ENCODE measurements around the gene TLCD5.

The TLCD5 gene

DNA sequence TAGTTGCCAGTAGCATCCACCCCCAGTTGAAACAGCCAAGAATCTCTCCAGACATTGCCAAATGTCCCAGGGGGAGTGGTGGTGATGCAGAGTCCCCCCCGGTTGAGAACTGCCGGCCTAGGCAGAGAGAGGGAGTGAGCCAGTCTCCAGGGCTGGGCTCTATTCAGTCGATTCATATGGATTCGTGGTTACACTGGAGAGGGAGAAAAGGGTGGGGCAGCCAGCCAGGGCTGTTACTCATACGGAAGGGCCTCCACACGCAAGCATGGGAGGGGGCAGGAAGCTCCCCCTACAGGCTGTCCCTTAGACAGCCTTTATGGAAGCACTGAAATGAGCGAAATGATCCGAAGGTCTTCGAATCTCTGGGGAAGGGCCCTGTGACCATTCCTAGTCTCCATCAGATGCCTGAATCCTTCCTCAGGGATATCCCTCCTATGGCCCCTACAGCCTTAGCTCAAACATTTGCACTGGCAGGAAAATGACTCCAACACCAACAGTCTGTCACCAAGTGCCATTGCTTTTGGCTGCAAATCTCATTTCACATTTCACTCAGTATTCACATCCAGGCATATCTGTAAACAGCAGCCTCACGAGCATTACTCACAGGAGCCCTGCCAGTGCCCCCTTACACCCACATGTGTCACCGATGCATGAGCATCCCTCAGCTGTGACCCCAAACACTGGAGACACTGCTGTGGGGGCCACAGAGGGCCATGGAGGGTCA lies 18.4 kb upstream of the TLCD5 start:
- DNase-seq (ENCODE audit: low read depth): peak; percentile 66
- H3K4me3 ChIP-seq (ENCODE audit: low read depth, low read length): no peak overlapping the region

DNA sequence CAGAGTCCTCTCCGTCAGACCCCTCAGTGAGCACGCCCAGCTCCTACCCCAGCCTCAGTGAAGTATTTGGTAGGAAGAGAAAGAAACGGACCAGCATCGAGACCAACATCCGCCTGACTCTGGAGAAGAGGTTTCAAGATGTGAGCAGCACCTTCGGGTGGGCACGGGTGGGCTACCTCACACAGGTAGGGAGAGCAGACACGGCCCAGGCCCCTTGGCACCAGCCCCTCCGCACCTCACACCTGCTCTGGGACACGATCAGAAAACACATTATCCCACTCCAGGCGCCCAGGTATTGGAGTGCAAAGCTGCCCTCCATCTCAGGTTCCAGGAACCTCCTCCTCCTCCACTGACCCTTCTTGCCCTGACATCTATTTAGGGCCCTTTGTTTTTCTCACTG lies 17.6 kb upstream of the TLCD5 start:
- H3K4me3 ChIP-seq (ENCODE audit: low read depth, low read length): no peak overlapping the region
- no peak for DNase-seq (ENCODE audit: low read depth)

DNA sequence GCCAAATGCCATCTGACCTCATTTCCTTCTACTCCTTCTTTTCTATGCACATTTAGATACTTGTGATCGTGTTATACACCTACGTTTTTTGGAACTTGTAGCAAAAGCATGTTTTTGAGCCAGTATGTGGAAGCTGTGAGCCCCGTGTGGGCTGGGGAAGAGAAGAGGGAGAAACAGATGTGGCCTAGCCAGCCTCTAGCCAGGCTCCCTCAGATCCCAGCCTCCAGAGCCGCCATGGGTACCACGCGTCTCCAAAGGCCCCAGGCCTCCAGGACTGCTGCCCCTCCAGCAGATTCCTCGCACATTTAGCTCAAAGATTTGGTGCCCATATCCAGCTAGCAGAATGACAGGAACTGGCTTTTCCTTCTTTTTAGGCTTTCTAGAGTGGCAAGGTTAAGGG lies 17.0 kb upstream of the TLCD5 start:
- DNase-seq (ENCODE audit: low read depth): no peak
- no peak overlapping the region for H3K4me3 ChIP-seq (ENCODE audit: low read depth, low read length)

DNA sequence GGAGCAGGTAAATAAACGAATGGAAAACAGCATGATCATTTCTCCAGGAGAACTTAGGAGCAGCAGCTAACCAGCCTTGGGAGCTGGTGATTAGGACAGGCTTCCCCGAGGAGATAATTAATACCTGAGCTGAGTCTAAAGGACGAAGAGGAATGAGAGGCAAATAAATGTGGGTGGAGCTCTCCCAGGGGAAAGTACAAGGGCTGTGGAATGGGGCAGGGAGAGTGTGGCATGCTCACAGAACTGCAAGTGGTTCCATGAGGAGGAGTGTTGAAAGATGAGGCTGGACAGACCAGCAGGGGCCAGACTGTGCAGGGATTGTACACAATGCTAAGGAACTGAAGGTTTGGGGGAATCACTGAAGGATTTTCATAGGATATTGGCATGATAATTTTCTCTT lies 14.2 kb upstream of the TLCD5 start:
- DNase-seq (ENCODE audit: low read depth): no peak

DNA sequence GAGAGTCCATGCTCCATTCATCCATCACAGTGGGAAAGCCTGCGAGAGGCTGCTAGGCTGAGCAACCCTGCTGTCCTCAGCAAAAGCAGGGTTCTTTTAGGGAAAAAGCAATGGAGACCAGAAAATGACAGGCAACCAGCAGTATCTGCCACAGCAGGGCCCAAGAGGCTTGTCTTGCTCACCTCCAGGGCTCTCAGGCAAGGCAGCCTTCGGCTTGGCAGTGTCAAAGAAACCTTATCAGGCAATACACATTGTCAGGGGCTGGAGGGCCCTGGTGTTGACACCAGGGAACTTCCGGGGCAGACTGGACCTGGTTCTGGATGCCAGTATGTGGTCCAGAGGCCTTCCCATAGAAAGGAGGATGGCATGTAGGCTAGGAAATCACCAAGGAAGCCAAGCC lies 10.2 kb upstream of the TLCD5 start:
- H3K4me3 ChIP-seq (ENCODE audit: low read depth, low read length): no peak overlapping the region
- no peak for DNase-seq (ENCODE audit: low read depth)

More for the DNA sequence above, 14.2 kb upstream of the TLCD5 start:
- H3K4me3 ChIP-seq (ENCODE audit: low read depth, low read length): no peak overlapping the region

DNA sequence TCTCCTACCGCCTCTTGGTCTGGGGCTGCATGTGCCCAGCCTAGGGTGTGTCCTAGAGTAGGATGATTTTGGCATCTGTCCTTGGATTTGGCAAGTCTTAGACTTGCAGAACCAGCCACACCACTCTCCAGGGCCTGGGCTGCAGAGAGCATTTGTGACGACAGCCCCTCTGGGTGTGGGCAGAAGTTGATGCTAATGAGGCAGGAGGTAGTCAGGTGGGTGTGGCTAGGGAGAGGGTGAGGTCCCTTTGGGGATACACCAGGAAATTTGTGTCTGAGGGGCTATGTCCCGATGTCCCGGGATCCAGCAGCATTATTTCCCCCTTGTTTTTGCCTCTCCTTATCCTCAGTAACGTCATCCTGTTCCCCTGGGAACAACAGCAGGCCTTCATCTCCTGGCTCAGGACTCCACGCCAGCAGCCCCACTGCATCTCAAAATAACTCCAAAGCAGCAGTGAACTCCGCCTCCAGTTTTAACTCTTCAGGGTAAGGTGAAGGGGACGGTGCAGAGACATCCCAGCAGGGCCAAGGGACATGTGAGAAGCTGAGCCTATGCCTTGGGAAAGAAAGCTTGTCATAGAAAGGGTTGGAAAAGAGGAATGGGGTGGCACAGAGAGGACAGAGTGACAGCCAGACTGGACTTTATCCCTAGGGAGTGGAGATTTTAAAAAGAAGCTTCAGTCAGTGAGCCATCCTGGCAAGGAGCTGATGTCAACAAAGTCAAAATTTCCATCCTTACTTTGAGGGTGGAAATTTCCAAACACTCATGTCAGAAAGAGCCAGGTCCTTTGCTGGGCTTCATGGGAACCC lies 8.0 kb upstream of the TLCD5 start:
- no peak overlapping the region for H3K4me3 ChIP-seq (ENCODE audit: low read depth, low read length)
- peak; percentile 51 for DNase-seq (ENCODE audit: low read depth)

DNA sequence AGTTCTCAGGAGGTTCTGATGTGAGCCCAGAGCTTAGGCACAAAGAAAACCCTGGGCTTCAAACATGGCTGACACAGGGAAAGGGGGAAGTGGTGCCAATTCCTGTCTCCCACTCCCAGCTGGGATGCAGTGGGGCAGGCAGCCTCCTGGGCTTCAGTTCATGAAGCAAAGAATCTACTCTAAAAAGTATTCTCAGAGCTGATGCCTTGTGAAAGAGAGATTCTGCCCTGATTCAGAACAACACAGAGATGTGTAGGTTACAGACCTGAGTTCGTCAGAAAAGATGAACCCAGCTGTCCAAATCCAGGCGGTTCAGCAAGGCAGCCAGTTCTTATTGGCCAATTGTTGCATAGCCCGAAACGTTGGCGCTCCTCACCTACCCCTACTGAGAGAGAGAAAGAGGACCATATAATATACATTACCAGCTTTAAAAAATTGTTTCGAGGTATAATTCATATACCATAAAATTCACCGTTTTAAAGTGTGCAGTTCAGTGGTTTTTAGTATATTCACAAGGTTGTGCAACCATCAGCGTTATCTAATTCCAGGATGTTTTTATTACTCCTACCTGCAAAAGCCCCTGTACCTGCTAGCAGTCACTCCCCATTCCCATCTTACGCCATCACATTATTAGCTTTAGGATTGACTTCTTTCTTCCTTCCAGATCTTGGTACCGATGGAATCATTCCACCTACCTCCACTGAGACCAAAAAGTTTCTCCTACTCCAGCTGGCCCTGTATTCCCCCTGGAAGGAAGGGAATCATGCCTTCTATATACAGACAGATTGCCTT lies 7.2 kb upstream of the TLCD5 start:
- H3K4me3 ChIP-seq (ENCODE audit: low read depth, low read length): no peak overlapping the region
- no peak for DNase-seq (ENCODE audit: low read depth)

DNA sequence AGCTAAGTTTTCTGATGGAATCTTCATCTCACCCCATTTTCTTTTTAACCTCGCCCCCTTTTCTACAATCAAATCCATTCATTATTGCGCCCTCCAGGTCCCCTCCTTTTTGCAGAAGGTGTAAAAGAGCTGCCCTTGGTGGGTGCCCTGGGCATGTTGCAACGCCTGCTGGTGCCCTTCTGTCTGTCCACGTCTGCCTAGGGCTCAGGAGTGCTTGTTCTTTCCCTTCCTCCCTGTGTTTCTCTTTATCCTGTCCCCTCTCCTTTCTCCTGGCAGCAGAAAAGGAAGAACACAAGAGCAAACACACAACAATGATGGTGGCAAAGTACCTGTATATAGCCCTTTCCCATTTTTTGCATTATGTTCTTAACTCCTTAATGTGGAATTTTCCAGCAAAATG lies 6.2 kb upstream of the TLCD5 start:
- no peak for DNase-seq (ENCODE audit: low read depth)
- no peak overlapping the region for H3K4me3 ChIP-seq (ENCODE audit: low read depth, low read length)

DNA sequence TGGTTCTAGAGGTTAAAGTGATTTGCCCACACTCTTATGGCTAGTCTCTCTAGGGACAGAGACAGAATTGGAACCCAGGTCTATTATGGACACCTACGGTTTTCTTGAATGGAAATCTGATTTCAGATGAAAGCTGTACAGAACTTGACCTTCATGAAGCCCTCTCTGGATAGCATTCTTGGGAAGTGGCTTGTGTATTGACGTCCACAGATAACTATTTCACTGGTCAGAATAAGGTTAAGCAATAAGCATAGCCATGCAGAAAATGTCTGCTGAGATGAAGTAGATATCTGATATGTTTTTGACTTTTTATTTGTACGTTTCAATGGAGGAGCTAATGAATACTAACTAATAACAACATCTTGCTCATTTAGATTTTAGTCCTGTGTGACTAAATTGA lies 1.1 kb downstream of the TLCD5 start:
- H3K4me3 ChIP-seq (ENCODE audit: low read depth, low read length): peak overlapping the region; percentile 67
- DNase-seq (ENCODE audit: low read depth): no peak

DNA sequence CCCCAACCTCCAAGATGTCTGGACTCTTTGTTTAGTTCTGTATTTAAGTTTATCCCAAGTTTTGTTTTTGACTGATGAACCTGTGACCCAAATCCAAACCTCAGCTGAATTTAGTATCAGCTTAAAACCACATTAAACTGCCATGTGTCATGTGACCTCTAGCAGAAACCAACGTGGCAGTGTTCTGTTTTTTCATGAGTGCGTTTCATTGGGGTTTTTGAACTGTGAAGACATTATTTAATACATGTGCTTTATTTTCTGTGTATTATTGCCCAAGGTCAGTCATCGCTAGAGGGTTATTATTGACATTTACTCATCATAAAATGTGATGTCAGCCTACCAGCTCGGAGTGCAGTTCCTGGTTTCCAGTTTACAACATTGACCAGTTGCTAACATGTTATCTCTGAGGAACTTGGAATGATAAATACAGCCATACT lies 1.8 kb downstream of the TLCD5 start:
- DNase-seq (ENCODE audit: low read depth): no peak
- no peak overlapping the region for H3K4me3 ChIP-seq (ENCODE audit: low read depth, low read length)

DNA sequence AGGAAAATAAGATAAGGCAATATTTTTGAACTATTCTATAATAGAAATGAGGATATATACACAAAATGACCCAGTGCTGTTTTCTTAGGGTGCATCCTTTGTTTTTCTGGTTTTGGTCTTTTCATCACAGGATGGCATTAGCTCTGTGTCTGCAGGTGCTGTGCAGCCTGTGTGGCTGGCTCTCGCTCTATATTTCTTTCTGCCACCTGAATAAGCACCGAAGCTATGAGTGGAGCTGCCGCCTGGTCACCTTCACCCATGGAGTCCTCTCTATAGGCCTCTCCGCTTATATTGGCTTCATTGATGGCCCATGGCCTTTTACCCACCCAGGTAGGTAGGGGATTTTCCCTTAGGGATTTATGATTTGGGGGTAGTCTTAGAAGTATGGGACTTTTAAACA lies 2.2 kb downstream of the TLCD5 start:
- H3K4me3 ChIP-seq (ENCODE audit: low read depth, low read length): no peak overlapping the region
- DNase-seq (ENCODE audit: low read depth): no peak

DNA sequence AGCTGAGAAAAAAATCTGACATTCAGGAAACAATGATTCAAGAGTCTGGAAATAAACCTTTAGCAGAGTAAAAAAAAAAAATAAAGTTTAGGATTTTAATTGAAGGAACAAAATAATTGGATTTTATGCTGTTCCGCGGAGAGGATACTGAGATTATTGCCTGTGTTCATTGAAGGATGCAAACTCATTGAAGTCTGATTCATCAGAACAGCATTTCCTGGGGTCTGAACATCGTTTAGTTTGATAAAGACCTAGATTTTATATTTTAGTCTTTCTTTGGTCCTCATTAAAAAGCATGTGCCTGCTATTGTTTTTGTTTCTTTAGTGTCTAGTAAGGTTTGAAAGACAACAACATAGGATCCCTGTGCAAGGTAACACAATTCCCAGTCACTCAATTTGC lies 4.5 kb downstream of the TLCD5 start:
- H3K4me3 ChIP-seq (ENCODE audit: low read depth, low read length): no peak overlapping the region
- no peak for DNase-seq (ENCODE audit: low read depth)

DNA sequence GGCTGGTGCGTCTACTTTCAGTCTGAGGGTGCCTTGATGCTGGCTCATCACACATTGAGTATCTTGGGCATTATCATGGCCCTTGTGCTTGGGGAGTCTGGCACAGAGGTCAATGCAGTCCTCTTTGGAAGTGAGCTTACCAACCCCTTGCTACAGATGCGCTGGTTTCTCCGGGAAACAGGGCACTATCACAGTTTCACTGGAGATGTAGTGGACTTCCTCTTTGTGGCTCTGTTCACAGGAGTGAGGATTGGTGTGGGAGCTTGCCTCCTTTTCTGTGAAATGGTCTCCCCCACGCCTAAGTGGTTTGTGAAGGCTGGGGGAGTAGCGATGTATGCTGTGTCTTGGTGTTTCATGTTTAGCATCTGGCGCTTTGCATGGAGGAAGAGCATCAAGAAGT lies 4.9 kb downstream of the TLCD5 start:
- no peak for DNase-seq (ENCODE audit: low read depth)

DNA sequence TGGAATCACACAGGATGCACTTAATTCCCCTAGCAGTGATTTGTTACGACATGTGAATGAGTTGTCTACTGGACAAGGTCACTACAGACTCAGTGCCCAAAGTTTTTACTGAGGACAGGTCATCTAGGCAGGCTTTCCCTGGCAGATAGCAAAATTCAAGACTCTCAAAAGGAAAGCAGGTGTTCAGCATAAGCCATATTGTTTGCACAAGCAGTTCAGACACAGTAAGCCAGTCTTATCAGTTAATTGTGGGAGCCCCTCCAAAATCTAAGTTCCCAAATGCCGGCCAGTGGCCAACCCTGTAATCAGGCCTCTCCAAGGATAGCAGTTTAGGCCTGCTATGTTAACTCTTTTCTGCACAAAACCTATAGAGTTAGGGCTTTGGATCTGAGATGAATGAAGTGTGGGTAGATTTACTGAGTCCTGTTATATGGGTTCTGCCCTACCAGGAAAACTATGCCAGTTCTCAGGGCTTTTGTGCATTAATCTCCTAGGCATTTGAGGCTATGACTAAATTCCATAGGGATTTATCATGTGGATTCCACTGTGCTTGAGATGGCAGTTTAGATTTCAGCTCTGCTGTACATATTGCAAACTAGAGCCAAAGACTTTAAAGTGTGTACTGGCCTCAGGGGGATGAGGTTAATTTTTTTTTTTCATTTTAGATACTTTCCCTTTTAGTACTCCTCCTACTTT lies 6.3 kb downstream of the TLCD5 start:
- peak; percentile 83 for DNase-seq (ENCODE audit: low read depth)
- no peak overlapping the region for H3K4me3 ChIP-seq (ENCODE audit: low read depth, low read length)

More for the DNA sequence above, 4.9 kb downstream of the TLCD5 start:
- H3K4me3 ChIP-seq (ENCODE audit: low read depth, low read length): no peak overlapping the region

DNA sequence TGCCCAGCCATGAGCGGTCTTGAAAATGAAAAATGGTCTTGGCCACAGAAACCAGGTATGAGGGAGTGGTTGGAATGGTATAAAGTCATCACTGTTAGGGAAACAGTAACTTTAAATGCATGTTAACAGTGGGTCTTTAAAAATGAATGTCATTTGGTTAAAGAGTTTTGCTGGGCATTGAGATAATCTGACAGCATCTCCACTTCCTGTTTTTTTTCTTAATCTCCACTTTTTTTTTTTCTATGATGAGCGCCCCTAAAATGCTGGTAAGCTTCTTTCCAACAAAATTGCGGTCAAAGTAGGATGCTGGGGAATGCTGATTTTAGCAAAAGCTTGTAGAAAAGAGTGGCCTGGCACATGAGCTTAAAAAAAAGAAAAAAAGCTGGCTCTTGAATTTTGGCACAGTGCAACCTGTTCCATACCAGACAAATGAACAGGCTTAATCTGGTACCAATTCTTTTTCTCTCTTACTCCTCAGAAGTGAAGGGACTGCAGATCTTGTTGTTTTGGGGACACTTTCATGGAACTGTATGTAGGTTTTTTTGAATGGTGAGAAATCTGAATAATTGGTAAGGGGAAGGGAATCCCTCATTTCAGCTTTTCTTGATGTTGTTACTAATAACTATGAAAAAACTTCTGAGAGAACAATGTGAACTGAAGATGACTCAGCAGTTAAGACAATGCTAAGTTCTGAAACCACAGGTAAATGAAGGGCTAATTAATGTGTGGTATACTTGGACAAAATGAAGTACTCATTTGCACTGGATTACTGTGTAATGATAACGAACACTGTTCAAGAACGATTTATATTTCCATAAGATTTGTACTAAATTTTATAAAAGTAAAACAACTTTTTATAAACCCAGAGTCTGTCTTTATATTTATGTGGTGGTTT lies 8.0 kb downstream of the TLCD5 start:
- DNase-seq (ENCODE audit: low read depth): no peak
- H3K4me3 ChIP-seq (ENCODE audit: low read depth, low read length): no peak overlapping the region

DNA sequence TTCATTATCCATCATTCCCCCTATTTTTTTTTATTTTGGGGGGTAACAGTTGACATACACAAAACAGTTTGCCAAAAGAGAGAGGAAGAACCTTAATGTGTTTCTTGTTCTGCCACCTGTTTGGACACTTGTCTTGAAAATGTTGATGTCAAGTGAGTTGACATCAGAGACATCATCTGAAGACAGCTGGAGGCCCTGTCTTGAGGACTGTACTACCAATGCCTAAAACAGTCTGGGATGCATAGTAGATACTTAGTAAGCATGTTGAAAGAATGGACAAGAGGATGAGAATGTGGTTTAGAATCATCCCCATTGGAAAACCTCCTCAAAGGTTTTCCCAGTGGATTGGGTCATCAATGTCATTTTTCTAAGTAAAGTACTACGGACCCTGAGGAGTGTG lies 8.7 kb downstream of the TLCD5 start:
- DNase-seq (ENCODE audit: low read depth): no peak
- no peak overlapping the region for H3K4me3 ChIP-seq (ENCODE audit: low read depth, low read length)

DNA sequence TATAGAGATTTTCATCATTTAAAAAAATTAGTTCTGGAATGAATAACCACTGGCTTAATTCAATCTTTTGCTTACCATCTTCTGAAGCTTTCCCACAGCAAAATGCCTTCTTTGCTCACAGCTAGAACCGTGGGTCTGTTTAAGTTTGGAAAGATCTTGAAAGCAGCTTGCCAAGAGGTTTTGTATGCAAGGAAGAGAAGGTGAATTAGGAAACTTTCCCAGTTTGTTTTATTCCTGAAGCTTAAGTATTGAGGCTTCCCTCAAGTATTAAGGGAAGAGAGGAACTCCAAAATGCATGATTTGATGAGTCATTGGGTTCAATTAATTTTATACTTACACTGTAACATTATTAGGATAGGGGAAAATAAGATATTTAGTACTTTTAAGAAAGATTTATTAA lies 9.2 kb downstream of the TLCD5 start:
- DNase-seq (ENCODE audit: low read depth): no peak
- H3K4me3 ChIP-seq (ENCODE audit: low read depth, low read length): no peak overlapping the region

DNA sequence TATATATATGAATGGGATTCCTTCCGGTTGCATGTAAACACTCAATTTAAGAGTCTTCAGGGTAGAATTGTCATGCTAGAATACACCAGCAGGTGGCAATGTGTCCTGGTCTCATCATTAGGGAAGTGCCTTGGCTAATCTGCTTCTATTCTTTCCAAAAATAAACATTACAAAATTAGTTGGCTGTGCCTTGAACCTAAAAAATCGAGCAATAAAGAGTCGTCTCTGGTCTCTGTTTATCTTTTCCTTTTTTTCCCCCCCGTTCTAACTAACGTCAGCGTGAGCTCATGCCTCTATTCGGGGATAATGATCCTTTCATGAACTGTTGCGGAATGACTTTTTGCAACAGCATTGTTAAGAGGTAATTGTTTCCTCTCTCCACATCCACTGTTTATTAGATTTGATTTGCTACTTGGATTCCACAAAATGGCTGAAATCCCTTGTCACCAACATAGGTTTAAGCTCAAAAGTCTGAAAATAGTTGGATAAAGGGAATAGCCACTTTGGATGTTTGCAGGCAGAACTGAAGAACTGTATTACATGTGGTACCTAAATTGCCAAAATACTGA lies 9.9 kb downstream of the TLCD5 start:
- DNase-seq (ENCODE audit: low read depth): peak; percentile 73
- peak overlapping the region; percentile 94 for H3K4me3 ChIP-seq (ENCODE audit: low read depth, low read length)

Measured in skeletal muscle cell (primary cell).